Hypothalamus (tissue), 51 donors: ENCODE results near the gene ARL8B.

Experiments used
- DNase-seq, 51 donors: peaks; one replicate each; lab custom pipeline; 2025; lab: John Stamatoyannopoulos, UW

Gene ARL8B

DNA sequence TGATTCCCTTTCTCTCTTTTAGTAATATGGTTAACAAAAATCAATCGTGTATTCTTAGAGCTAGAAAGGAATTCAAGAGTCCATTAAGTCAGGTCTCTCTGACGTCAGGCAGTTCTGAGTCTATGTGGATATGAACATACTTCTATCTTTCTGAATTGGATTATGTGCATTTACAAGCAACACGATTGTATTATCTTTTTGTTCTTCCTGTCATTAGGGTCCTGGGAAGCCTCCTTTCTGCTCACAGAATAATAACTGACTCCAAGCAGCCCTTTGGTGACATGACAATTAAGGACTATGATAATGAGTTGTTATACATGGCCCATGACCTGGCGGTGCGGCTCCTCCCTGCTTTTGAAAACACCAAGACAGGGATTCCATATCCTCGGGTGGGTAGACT is 79.4 kb downstream of the ARL8B start:
- no peak for DNase-seq

DNA sequence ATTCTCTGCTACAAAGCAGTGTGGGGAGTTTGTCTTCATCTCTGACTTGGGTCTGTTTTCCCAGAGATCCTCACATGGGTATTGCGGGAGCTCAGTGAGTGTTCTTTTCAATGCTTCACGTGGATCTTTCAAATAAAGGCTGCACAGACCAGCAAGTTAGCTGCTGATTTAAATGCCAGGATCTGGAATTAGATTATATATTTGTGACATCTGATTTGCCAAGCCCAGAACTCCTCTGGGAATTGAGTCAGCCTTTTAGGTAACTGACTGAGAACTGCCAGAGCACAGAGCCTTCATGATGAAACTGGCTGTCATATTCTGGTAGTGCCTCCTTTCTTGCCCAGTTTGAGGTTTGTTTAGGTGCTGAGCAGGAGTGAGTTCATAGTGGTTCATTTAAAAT is 80.1 kb downstream of the ARL8B start:
- DNase-seq, result no peak

- DNase-seq, result peak in 1 of 51 donors; percentile 17
These were observed 83.3 kb downstream of the ARL8B start for GRCh38 chr3:5205165-5205941.

DNA sequence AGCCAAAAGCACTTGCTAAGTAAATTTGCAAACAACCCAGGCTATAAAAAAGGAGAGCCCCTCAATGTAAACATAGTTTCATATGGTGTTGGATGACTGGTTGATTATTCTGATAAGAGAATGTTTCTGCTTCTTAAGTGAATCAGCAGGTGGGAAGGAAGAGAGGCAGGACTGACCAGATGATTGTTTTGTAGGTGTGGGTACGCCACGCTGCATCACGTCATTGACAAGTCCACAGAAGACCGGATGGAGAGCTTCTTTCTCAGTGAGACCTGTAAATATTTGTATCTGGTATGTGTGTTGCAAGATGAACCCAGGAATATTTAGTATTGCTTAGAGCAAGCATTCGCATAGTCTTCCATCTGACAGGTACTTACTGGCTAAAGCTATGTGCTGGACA is 88.8 kb downstream of the ARL8B start:
- no peak for DNase-seq

DNA sequence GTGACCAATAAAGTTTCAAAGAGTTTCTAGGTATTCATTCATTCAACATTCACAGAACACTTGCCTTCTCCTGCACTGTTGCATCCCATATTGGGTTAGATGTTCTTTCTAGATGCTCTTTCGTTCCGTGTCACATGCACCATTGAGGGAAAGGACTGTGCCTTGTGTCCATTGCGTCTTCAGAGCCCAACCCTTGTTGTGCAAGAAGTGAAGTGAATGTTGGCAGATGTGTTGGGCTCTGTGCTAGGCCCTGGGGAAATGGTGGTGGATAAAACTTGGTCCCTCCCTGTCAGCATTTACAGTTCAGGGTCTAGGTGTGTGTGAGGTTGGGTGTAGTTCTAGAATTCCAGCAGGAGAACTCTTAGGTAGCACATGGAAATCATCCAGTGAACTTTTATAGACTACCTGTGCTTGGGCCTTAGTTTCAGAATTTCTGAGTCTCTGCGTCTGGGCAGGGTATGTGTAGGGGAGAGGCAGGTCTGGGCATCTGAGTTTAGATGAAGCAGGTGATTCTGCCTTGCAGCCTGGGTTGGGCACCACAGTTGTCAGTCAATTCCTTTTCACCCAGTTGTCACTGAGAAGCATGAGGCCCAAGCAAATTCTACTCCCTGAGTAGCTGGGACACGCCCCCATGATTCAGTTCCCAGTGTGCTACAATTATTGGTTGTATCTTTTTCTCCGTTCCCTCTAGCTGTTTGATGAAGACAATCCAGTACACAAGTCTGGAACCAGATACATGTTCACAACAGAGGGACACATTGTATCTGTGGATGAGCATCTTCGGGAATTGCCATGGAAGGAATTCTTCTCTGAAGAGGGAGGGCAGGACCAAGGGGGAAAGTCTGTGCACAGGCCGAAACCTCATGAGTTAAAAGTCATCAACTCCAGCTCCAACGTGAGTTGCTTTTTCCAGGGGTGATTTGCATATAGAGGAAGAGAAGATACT is 90.8 kb downstream of the ARL8B start:
- DNase-seq, result no peak

- no peak for DNase-seq
These were observed 91.5 kb downstream of the ARL8B start for GRCh38 chr3:5213574-5213966.

DNA sequence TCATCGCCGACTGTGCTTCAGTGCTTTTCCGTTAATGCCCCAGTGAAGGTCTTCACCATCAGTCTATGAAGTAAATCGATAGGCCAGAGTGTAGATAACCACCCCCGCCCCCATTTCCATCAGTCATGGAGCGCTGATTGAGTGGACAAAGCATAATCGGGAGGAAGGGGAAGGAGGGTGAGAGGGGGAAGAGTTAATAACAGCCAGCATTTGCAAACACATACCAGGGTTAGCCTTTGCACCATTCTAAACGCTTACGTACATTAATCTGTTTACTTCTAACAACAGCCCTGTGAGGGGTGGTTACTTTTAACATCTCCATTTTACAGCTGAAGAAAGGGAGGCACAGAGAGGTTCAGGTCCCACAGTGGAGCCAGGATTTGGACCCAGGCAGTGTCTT is 92.3 kb downstream of the ARL8B start:
- DNase-seq, result no peak

- DNase-seq, result peak in 3 of 51 donors; percentile 7 to 22 (median 21)
These were observed 95.9 kb downstream of the ARL8B start for GRCh38 chr3:5217824-5218595.

DNA sequence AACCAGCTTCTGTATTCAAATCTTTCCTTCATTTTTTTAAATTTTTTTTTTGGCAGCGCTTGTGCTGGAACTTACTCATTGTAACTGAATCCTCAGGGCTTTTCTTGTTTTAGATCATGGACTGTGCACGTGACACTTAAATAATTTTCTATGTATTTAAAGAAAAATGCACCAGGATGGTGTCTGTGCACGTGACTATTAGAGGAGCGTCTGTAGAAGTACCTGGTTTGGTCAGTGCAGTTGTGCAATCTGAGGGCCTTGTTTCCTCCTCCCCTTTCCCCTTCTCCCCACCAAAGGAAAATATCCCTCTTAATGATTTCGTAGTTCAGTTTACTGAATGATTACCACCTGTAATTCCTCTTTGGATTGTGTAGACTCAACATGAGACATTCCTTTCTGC is 96.7 kb downstream of the ARL8B start:
- no peak for DNase-seq

DNA sequence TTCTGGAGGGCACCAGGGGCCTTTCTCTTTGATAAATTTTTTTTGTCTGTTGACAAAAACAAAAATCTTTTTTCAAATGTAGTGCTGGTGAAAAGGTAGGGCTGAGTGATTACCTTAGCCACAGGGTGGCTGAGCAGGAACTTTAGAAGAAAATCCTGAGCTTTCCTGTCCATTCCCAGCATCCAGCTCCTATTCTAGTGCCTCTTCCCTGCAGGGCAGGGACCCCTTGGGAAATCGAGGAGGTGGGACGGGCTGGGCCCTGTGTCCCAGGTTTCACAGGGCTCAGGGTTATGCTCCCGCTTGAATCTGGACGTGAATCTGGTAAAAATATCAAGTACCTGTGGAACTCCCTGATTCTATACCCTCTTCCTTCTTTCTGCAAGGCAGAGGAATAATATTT is 97.1 kb downstream of the ARL8B start:
- no peak for DNase-seq

GRCh38 chr3:5220193-5220592 is 98.1 kb downstream of the ARL8B start:
- DNase-seq, result no peak

DNA sequence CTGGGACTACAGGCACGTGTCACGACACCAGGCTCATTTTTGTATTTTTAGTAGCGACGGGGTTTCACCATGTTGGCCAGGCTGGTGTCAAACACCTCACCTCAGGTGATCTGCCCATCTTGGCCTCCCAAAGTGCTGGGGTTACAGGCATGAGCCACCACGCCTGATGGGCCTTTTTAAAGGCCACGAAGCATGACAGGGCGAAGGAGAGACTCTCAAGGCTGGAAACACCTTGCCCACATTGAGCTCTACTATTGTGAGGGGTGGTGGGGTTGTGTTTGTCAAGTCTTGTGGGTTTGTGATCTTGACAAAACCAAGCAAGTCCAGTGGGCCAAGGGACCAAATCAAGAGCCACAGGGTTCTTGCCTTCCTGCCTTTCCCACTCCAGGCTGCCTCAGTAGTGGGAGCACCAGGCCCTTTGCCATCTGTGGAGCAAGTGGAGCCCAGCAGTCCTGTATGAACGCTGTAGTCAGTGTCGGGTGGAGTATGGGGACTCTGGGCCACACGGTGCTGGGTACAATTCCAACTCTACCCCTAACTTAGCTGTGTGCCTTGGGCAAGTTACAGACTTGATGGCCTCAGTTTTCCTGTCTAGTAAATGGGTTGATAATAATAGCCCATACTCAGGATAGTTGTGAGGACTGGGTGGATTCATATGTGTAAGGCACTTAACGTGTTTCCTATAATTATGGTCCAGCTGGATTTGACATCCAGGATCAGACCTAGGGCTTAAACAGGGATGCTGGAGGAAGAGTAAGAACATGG is 98.8 kb downstream of the ARL8B start:
- DNase-seq, result no peak

DNA sequence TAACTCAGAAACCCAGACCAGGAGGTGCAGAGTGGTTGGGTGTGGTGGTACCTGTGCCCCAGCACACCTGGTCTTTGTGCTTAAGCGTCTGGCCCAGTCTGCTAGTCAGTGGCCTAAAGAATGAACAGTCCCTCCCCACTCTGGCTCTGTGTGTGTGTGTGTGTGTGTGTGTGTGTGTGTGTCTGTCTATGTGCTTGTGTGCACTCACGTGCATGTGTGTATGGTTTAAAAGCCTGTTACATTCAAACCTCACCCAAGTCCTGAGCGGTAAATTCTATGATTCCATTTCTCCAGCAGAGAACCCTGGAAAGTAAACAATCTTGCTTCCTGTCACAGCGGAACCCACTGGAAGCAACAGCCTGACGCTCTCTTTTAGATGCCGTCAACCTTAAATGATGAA is 99.6 kb downstream of the ARL8B start:
- DNase-seq, result no peak

DNA sequence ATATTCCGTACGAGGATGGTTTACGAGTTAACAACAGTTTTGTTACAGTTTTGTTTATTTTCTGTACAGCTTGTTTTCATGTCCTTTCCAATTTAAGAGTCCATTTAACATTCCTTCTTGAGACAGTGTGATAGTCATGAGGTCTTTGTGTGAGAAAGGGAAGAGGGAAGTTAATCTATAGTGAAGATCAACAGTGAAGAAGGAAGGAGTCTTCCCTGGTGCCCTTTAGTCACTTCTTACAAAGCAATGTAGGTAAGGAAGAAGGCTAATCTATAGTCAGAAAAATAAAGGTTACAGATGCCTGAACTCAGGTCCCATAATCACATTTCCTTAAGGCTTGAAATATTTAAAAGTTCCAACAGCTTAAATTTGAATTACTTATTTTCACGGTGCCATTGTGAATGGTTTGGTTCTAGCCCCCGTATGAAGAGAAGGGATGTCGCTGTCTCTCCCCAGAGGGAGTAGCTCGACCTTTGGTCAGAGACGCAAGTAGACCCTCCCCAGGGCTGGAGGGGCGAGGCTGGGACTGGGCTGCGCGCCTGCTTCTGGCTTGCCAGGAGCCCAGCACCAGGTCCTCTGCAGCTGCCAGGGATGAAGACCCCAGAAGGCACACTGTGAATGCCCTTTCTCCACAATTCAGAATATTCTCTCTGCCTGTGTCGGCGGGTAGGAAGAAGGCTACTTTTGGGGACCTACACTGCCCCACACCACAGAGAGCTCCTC is 100.4 kb downstream of the ARL8B start:
- no peak for DNase-seq

DNA sequence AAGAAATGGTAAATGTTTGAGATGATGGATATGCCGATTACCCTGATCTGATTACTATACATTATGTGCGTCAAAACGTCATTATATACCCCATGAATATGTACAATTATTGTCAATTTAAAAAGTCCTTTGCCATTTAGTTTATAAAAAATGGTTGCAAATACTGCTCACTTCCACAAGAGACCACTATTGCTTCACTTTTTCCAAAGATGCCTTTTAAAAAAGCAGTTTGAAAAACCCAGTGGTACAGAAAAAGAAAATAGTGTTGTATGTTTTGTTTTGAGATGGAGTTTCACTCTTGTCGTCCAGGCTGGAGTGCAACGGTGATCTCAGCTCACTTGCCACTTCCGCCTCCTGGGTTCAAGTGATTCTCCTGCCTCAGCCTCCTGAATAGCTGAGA is 104.7 kb downstream of the ARL8B start:
- DNase-seq, result no peak

DNA sequence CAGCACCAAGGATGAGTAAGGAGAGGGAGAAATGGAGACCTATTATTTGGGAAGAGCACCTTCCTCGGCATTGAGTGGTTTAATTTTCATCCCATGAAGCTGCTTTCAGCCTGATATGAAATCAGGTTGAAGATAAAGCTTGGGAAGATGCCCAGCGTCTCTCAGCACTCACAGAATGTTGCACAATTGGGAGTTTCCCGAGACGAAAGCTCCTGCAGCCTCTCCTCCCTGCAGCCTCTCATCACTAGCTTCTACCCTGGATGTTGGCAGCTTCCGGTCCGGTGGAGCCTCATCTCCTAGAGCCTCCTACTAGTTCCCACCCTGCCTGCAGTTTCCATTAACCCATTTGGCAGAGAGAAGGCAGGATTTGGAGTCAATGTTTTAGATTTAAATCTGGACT is 105.7 kb downstream of the ARL8B start:
- no peak for DNase-seq

GRCh38 chr3:5229414-5229813 is 107.3 kb downstream of the ARL8B start:
- no peak for DNase-seq
